ENCODE measurements around the gene CAPZA2. TPM values are rescaled to one million over a fixed set of nuclear protein-coding genes. Genes with fewer than 3 reads are reported as not detected.

CAPZA2 gene
- total and polyA plus RNA-seq, 10 of the 15 experiments (the other 5 are each of a cell fraction or from before 2014, with no cell fraction given), result 50.0 to 379 (median 117) TPM

- no peak for TF ChIP-seq MAX (IDR thresholded peaks at IDR 0.05; ENCODE audit: low read depth, low read length)
- TF ChIP-seq HSF1 (IDR thresholded peaks at IDR 0.05; ENCODE audit: low read depth, low read length), result no peak
- TF ChIP-seq ATF2 (IDR thresholded peaks at IDR 0.05; ENCODE audit: low read length), result no peak
- no peak for TF ChIP-seq YBX1 (IDR thresholded peaks at IDR 0.05)
- no peak for TF ChIP-seq CHD1 (IDR thresholded peaks at IDR 0.05; ENCODE audit: low read depth, low read length)
Observed at GRCh38 chr7:116834815-116835504, 27.4 kb upstream of the CAPZA2 start (continued).

- CTCF ChIA-PET, result no interaction called here
- POLR2A ChIA-PET, result no interaction called here
- intact Hi-C loops (cut with micrococcal nuclease; ENCODE audit: unreplicated experiment), result no loop called here
- Histone ChIP-seq H3K79me2 (ENCODE audit: control insufficient read depth, insufficient read depth, low read length) (no peaks in the 10 kb centered on the region), H3K4me1 (ENCODE audit: control insufficient read depth, insufficient read depth, low read length) (no peaks in the 10 kb centered on the region), H3K9ac (ENCODE audit: control insufficient read depth, insufficient read depth, low read length) (no peak overlapping the region), H4K20me1 (ENCODE audit: control insufficient read depth, insufficient read depth) (no peaks in the 10 kb centered on the region), H3K4me3 (no peak overlapping the region), H3K27me3 (replicated peaks in 1 of 2; ENCODE audit: control insufficient read depth in 2 of 2, insufficient read depth in 2 of 2, low read length in 1 of 2) (no peaks in the 10 kb centered on the region; a peak in 1 of 4 replicates), H3K9me3 (replicated peaks; ENCODE audit: control insufficient read depth, insufficient read depth, low read length) (no peaks in the 10 kb centered on the region), H3K36me3 (ENCODE audit: control insufficient read depth in 2 of 2, insufficient read depth in 2 of 2, low read length in 1 of 2) (no peaks in the 10 kb centered on the region), H3K27ac (ENCODE audit: control insufficient read depth, insufficient read depth) (no peak overlapping the region), H3K4me2 (ENCODE audit: control insufficient read depth, insufficient read depth) (no peak overlapping the region), H2AFZ (ENCODE audit: control insufficient read depth, low read depth, low read length) (no peak overlapping the region)
- FAIRE-seq, result no peak
- no TSS peak for BruUV-seq (replicated peaks)
- WGBS (ENCODE audit: insufficient coverage, insufficient replicate concordance, low lambda C conversion rate, missing lambda C conversion rate), result 36% methylated on average over 2 of the region's 2 CpGs
- no peak for DNase-seq (ENCODE audit: low read depth, low spot score)
- RAD21 ChIA-PET (ENCODE audit: unreplicated experiment), result interaction anchor here (0.6 kb wide), 1 partner anchor 16 kb away, joined by 3 read pairs; no protein-coding TSS in a partner anchor
- ATAC-seq, result no peak
- SMC1A ChIA-PET (ENCODE audit: uncharacterized antibody, unreplicated experiment), result interaction anchor here (0.6 kb wide), 1 partner anchor 249 kb away, joined by 3 read pairs; no protein-coding TSS in a partner anchor
- in situ Hi-C loops (cut with MboI), result no loop called here
- TF ChIP-seq NR2C1 (IDR thresholded peaks at IDR 0.05), result no peak
- no peak for TF ChIP-seq JUNB (IDR thresholded peaks at IDR 0.05)
- no peak for TF ChIP-seq RCOR1 (conservative IDR thresholded peaks at IDR 0.05; ENCODE audit: low read depth, low read length)
- TF ChIP-seq RAD21 (IDR thresholded peaks at IDR 0.05; ENCODE audit: insufficient read depth, low read depth, low read length), result no peak
- no peak for TF ChIP-seq SMAD1 (IDR thresholded peaks at IDR 0.05; ENCODE audit: low read depth, partially characterized antibody)
- no peak for TF ChIP-seq BACH1 (IDR thresholded peaks at IDR 0.05; ENCODE audit: borderline replicate concordance)
- TF ChIP-seq EED (IDR thresholded peaks at IDR 0.05; ENCODE audit: low read depth), result no peak
- TF ChIP-seq TCF3 (IDR thresholded peaks at IDR 0.05; ENCODE audit: borderline replicate concordance, insufficient read depth, low read depth, low read length), result no peak
- no peak for TF ChIP-seq E4F1 (IDR thresholded peaks at IDR 0.05; ENCODE audit: borderline replicate concordance, partially characterized antibody)
- TF ChIP-seq CBFB (IDR thresholded peaks at IDR 0.05; ENCODE audit: low read depth), result no peak
Observed at GRCh38 chr7:116836048-116836447, 26.3 kb upstream of the CAPZA2 start.

Data from GM12878 (cell line).